22Rv1 (cell line): ENCODE measurements around the gene TOR1B.

Experiments
- H3K27ac ChIP-seq: fragments of 450-650 bp; 2 replicates; pipeline ENCODE4 v1.5.1; 2017
- CTCF ChIP-seq: fragments of 450-650 bp; IDR thresholded peaks from 2 replicates; pipeline ENCODE4 v1.5.1; 2017; ENCODE audit warnings: mild to moderate bottlenecking
- ZFX ChIP-seq: fragments of 450-650 bp; IDR thresholded peaks from 2 replicates; pipeline ENCODE4 v1.6.1; 2017; ENCODE audit warnings: antibody characterized with exemption, borderline replicate concordance

Gene TOR1B

GRCh38 chr9:129810116-129810515 is 7.1 kb downstream of the TOR1B start:
- TF ChIP-seq CTCF (no peak), ZFX (no peak)
- H3K27ac ChIP-seq, result peak overlapping the region; percentile 95

- H3K27ac ChIP-seq, result peak overlapping the region; percentile 95
- TF ChIP-seq CTCF (no peak), ZFX (no peak)
These were observed 7.8 kb downstream of the TOR1B start for GRCh38 chr9:129810788-129811187.

GRCh38 chr9:129811967-129812363 is 9.0 kb downstream of the TOR1B start:
- TF ChIP-seq ZFX (no peak), CTCF (no peak)
- peak overlapping the region; percentile 95 for H3K27ac ChIP-seq

GRCh38 chr9:129812385-129812784 is 9.4 kb downstream of the TOR1B start:
- no peak for TF ChIP-seq ZFX
- no peak for TF ChIP-seq CTCF
- peak overlapping the region; percentile 95 for H3K27ac ChIP-seq

GRCh38 chr9:129813661-129814060 is 10.7 kb downstream of the TOR1B start:
- H3K27ac ChIP-seq, result peak overlapping the region; percentile 95
- no peak for TF ChIP-seq CTCF
- no peak for TF ChIP-seq ZFX

- TF ChIP-seq CTCF (no peak), ZFX (no peak)
These were observed 11.6 kb downstream of the TOR1B start for GRCh38 chr9:129814432-129815223.

GRCh38 chr9:129815278-129815677 is 12.3 kb downstream of the TOR1B start:
- TF ChIP-seq ZFX (no peak), CTCF (no peak)
- peak overlapping the region; percentile 95 for H3K27ac ChIP-seq

More at GRCh38 chr9:129814432-129815223, 11.6 kb downstream of the TOR1B start:
- H3K27ac ChIP-seq, result peak overlapping the region; percentile 95
